A673 (cell line): ENCODE measurements around the gene NME3. TPM values are rescaled to one million over a fixed set of nuclear protein-coding genes. Genes with fewer than 3 reads are reported as not detected.

Experiments used
- BruUV-seq: library from RNA; stranded (reverse); fragments of 400-500 nt; replicated peaks from 2 replicates; lab custom pipeline; 2021; lab: Mats Ljungman, UMichigan
- CTCF ChIA-PET: fragments of 300-600 bp; sonication (Branson Sonifier 250); formaldehyde crosslinking; loops from one replicate; lab custom pipeline; 2022; ENCODE audit warnings: antibody characterized with exemption; lab: Charles Lee
- POLR2A ChIA-PET: fragments of 300-600 bp; sonication (Branson Sonifier 250); formaldehyde crosslinking; loops from one replicate; lab custom pipeline; 2022; ENCODE audit warnings: antibody characterized with exemption; ENCODE audit not compliant: low non-redundant PET; lab: Charles Lee
- DNase-seq: peaks from one replicate; pipeline ENCODE4 v3.0.0-alpha.2; 2015; ENCODE audit warnings: low spot score
- H3K27ac ChIP-seq: fragments of 200-600 bp; sonication (generic); 2 replicates; pipeline ENCODE4 v1.5.1; 2016; ENCODE audit warnings: mixed run types, low read depth, mild to moderate bottlenecking, mixed read lengths, antibody characterized with exemption, low read length; ENCODE audit not compliant: poor library complexity, severe bottlenecking
- H3K27me3 ChIP-seq: fragments of 200-600 bp; sonication (generic); replicated peaks from 2 replicates; pipeline ENCODE4 v1.6.1; 2017; ENCODE audit warnings: mixed run types, low read depth, mild to moderate bottlenecking, mixed read lengths, antibody characterized with exemption, low read length; ENCODE audit not compliant: insufficient read depth, poor library complexity
- H3K36me3 ChIP-seq: fragments of 200-600 bp; sonication (generic); 2 replicates; pipeline ENCODE4 v1.6.1; 2016; ENCODE audit warnings: mixed run types, mild to moderate bottlenecking, mixed read lengths, antibody characterized with exemption, low read length; ENCODE audit not compliant: insufficient read depth, poor library complexity, severe bottlenecking
- H3K4me1 ChIP-seq: fragments of 200-600 bp; sonication (generic); 2 replicates; pipeline ENCODE4 v1.6.1; 2017; ENCODE audit warnings: mixed run types, mild to moderate bottlenecking, mixed read lengths, antibody characterized with exemption, low read length; ENCODE audit not compliant: insufficient read depth, poor library complexity, severe bottlenecking
- H3K4me3 ChIP-seq: fragments of 200-600 bp; sonication (generic); 2 replicates; pipeline ENCODE4 v1.5.1; 2016; ENCODE audit warnings: low read depth, mixed run types, mild to moderate bottlenecking, mixed read lengths, low read length; ENCODE audit not compliant: poor library complexity, severe bottlenecking
- H3K9me3 ChIP-seq: fragments of 200-600 bp; sonication (generic); 2 replicates; pipeline ENCODE4 v1.6.1; 2016; ENCODE audit warnings: mixed run types, low read depth, mild to moderate bottlenecking, mixed read lengths, antibody characterized with exemption, low read length; ENCODE audit not compliant: poor library complexity, severe bottlenecking
- CTCF ChIP-seq: fragments of 300-800, 200-600 bp; sonication (generic); conservative IDR thresholded peaks from 2 replicates; pipeline ENCODE4 v1.5.1; 2017; ENCODE audit warnings: low read depth, mild to moderate bottlenecking, antibody characterized with exemption, low read length, moderate library complexity, mixed read lengths
- EZH2 ChIP-seq: fragments of 200-600 bp; sonication (generic); IDR thresholded peaks from 2 replicates; pipeline ENCODE4 v1.6.1; 2017; ENCODE audit warnings: borderline replicate concordance, low read depth, mild to moderate bottlenecking, mixed read lengths, antibody characterized with exemption, low read length; ENCODE audit not compliant: poor library complexity, severe bottlenecking
- intact Hi-C: fragments of 100-400 bp; cut with micrococcal nuclease; formaldehyde crosslinking; loops from one replicate; pipeline ENCODE4 v1.10.0; 2022; ENCODE audit not compliant: unreplicated experiment
- total RNA-seq: library from RNA; stranded (reverse); gene quantifications from 2 replicates; pipeline ENCODE4 v1.2.3, GENCODE V29; 2021

The NME3 gene
- total RNA-seq, 1 experiment from 2014 or later = 35.3 TPM

DNA sequence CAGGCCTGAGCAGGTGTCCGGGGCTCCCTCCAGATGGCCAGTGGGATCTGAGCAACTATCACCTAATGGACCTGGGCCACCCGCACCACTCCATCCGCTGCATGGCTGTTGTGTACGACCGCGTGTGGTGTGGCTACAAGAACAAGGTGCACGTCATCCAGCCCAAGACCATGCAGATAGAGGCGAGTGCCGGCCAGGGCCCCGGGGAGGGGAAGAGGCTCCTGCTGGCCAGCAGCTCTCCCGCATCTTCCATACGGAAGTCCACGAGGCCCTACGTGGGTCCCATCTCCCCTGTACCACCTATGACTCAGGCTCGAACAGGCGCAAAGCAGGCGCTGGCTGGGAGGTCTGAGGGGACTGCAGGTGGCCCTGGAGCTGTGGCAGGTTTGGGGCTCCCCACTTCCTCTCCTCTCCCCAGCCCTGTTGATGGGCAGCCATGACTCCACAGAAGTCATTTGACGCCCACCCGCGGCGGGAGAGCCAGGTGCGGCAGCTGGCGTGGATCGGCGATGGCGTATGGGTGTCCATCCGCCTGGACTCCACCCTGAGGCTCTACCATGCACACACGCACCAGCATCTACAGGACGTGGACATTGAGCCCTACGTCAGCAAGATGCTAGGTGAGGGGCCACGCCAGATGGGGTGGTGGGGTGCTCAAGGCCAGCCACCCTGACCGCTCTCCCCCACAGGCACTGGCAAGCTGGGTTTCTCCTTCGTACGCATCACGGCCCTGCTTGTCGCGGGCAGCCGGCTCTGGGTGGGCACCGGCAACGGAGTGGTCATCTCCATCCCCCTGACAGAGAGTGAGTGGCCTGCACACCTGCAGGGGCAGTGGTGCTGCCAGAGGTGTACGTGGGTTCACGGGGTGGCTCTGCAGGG, 4.0 kb downstream of the NME3 start:
- Histone ChIP-seq H3K9me3 (no peaks in the 10 kb centered on the region), H3K36me3 (peaks cover 20% of the 10 kb centered on the region), H3K27me3 (no peaks in the 10 kb centered on the region), H3K4me1 (peaks cover 4% of the 10 kb centered on the region), H3K27ac (no peak overlapping the region), H3K4me3 (no peak overlapping the region)
- intact Hi-C loops = no loop called here
- BruUV-seq = no TSS peak
- TF ChIP-seq EZH2 = no peak
- TF ChIP-seq CTCF = no peak
- CTCF ChIA-PET = no interaction called here
- POLR2A ChIA-PET = no interaction called here
- DNase-seq = no peak

DNA sequence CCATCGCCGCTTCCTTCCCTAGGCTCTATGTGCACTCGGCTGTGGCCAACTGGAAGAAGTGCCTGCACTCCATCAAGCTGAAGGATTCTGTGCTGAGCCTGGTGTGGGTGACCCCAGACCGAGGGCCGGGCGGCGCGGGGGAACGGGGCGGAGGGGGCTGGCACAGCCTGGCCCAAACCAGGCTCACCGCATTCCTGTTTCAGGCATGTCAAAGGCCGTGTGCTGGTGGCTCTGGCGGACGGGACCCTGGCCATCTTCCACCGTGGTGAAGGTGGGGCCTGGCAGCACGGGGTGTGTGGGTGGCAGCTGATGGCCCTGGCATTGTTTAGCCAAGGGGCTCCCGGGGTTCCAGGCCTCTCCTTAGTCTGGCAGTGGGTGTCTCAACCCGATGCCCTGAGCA, 4.6 kb downstream of the NME3 start:
- no TSS peak for BruUV-seq
- CTCF ChIA-PET = no interaction called here
- Histone ChIP-seq H3K9me3 (no peaks in the 10 kb centered on the region), H3K27me3 (no peaks in the 10 kb centered on the region), H3K4me1 (peaks cover 4% of the 10 kb centered on the region), H3K27ac (no peak overlapping the region), H3K4me3 (no peak overlapping the region), H3K36me3 (peaks cover 20% of the 10 kb centered on the region)
- POLR2A ChIA-PET = no interaction called here
- intact Hi-C loops = no loop called here
- no peak for DNase-seq
- TF ChIP-seq EZH2 (no peak), CTCF (no peak)

- peaks cover 20% of the 10 kb centered on the region for H3K36me3 ChIP-seq
- BruUV-seq = no TSS peak
- CTCF ChIA-PET = no interaction called here
These were observed 5.1 kb downstream of the NME3 start for GRCh38 chr16:1766231-1766630.

More at GRCh38 chr16:1766231-1766630, 5.1 kb downstream of the NME3 start:
- Histone ChIP-seq H3K27ac (no peak overlapping the region), H3K4me1 (peaks cover 4% of the 10 kb centered on the region), H3K9me3 (no peaks in the 10 kb centered on the region), H3K27me3 (no peaks in the 10 kb centered on the region), H3K4me3 (no peak overlapping the region)
- no peak for TF ChIP-seq EZH2
- TF ChIP-seq CTCF = no peak
- POLR2A ChIA-PET = no interaction called here
- DNase-seq = no peak
- intact Hi-C loops = no loop called here
